H1 (cell line): ENCODE results near the gene SCRN1. TPM values are rescaled to one million over a fixed set of nuclear protein-coding genes. Genes with fewer than 3 reads are reported as not detected.

Experiments
- CTCF ChIA-PET: fragments of 300-600 bp; sonication (Branson Sonifier 250); formaldehyde crosslinking; loops from one replicate; lab custom pipeline; 2021; ENCODE audit not compliant: partially characterized antibody; lab: Charles Lee
- POLR2A ChIA-PET: fragments of 300-600 bp; sonication (Branson Sonifier 250); formaldehyde crosslinking; loops from one replicate; lab custom pipeline; 2021; ENCODE audit warnings: inconsistent platforms; ENCODE audit not compliant: partially characterized antibody; lab: Charles Lee
- DNase-seq, 2 experiments: peaks; one replicate each; pipeline versions ENCODE4 v3.0.0 to v3.0.0-alpha.2; 2010 to 2022; ENCODE audit warnings: low spot score in 2 of 2, low read depth in 1 of 2, mixed read lengths in 1 of 2
- FAIRE-seq: peaks from 2 replicates; lab custom pipeline; 2011; peaks lifted over from hg19 to GRCh38; lab: Jason Lieb, UNC
- H2AFZ ChIP-seq: 2 replicates; pipeline ENCODE4 v1.8.1; 2012; ENCODE audit warnings: low read length, inconsistent platforms
- H2AK5ac ChIP-seq: 2 replicates; pipeline ENCODE4 v1.6.1; 2013; ENCODE audit warnings: low read depth, low read length
- H2BK120ac ChIP-seq: replicated peaks from 2 replicates; pipeline ENCODE3; 2013; ENCODE audit warnings: low read depth, low read length, inconsistent platforms
- H2BK12ac ChIP-seq: 2 replicates; pipeline ENCODE4 v1.6.1; 2013; ENCODE audit warnings: low read depth, low read length
- H2BK15ac ChIP-seq: 2 replicates; pipeline ENCODE4 v1.6.1; 2013; ENCODE audit warnings: low read length
- H2BK20ac ChIP-seq: 2 replicates; pipeline ENCODE4 v1.6.1; 2013; ENCODE audit warnings: low read length
- H2BK5ac ChIP-seq: 2 replicates; pipeline ENCODE4 v1.6.1; 2013; ENCODE audit warnings: low read depth, low read length
- H3K14ac ChIP-seq: 2 replicates; pipeline ENCODE4 v1.6.1; 2013; ENCODE audit warnings: inconsistent platforms; ENCODE audit not compliant: insufficient read length
- H3K18ac ChIP-seq: 2 replicates; pipeline ENCODE4 v1.6.1; 2013; ENCODE audit warnings: low read length; ENCODE audit errors: extremely low read depth
- H3K23ac ChIP-seq: 2 replicates; pipeline ENCODE4 v1.6.1; 2013; ENCODE audit warnings: inconsistent platforms; ENCODE audit not compliant: insufficient read length
- H3K23me2 ChIP-seq: 2 replicates; pipeline ENCODE4 v1.6.1; 2013; ENCODE audit warnings: low read depth, low read length
- H3K27ac ChIP-seq: 2 replicates; pipeline ENCODE4 v1.6.1; 2011; ENCODE audit warnings: low read depth, low read length, inconsistent platforms
- H3K27me3 ChIP-seq, 4 experiments: replicated peaks in 1 of 4; 1 replicate in 1 of 4; 2 replicates in 3 of 4; pipeline versions ENCODE4 v1.6.1 to v1.8.1; 2011 to 2013; ENCODE audit warnings: low read length in 3 of 4, mild to moderate bottlenecking in 3 of 4, inconsistent platforms in 2 of 4, mixed read lengths in 2 of 4, moderate library complexity in 1 of 4; ENCODE audit not compliant: control insufficient read depth in 3 of 4, insufficient read depth in 3 of 4; ENCODE audit errors: extremely low read depth in 1 of 4
- H3K36me3 ChIP-seq, 4 experiments: 2 replicates each; pipeline versions ENCODE4 v1.6.1 to v1.8.1; 2011 to 2013; ENCODE audit warnings: mild to moderate bottlenecking in 4 of 4, low read length in 3 of 4, moderate library complexity in 2 of 4, control low read depth in 1 of 4, inconsistent platforms in 1 of 4; ENCODE audit not compliant: insufficient read depth in 4 of 4, control insufficient read depth in 2 of 4
- H3K4ac ChIP-seq: replicated peaks from 2 replicates; pipeline ENCODE3; 2013; ENCODE audit warnings: low read length, low read depth, mixed read lengths, inconsistent platforms; ENCODE audit not compliant: insufficient read length
- H3K4me1 ChIP-seq, 4 experiments: replicated peaks in 1 of 4; 1 replicate in 1 of 4; 2 replicates in 3 of 4; pipeline versions ENCODE4 v1.6.1 to v1.8.1; 2011 to 2013; ENCODE audit warnings: low read length in 3 of 4, inconsistent platforms in 2 of 4, mixed read lengths in 1 of 4; ENCODE audit not compliant: insufficient read depth in 4 of 4, control insufficient read depth in 3 of 4
- H3K4me2 ChIP-seq, 2 experiments: 2 replicates each; pipeline versions ENCODE4 v1.6.1 to v1.8.1; 2011 to 2013; ENCODE audit warnings: low read depth in 2 of 2, low read length in 2 of 2, control low read depth in 1 of 2, inconsistent platforms in 1 of 2, mild to moderate bottlenecking in 1 of 2; ENCODE audit not compliant: insufficient read depth in 1 of 2
- H3K4me3 ChIP-seq, 4 experiments: fragments of 200-600, 300-600 bp in 1 of 4; sonication (generic), shearing (Covaris generic), sonication (Bioruptor Twin) in 1 of 4; 2 replicates each; pipeline versions ENCODE4 v1.5.1 to v1.8.1; 2011 to 2016; ENCODE audit warnings: low read length in 4 of 4, low read depth in 3 of 4, control low read depth in 2 of 4, inconsistent platforms in 2 of 4, mild to moderate bottlenecking in 2 of 4, mixed read lengths in 1 of 4, moderate library complexity in 1 of 4; ENCODE audit not compliant: insufficient read depth in 2 of 4; ENCODE audit errors: extremely low read depth in 1 of 4
- H3K56ac ChIP-seq: replicated peaks from 2 replicates; pipeline ENCODE3; 2013; ENCODE audit warnings: low read depth, mild to moderate bottlenecking, mixed read lengths, low read length, inconsistent platforms; ENCODE audit not compliant: insufficient read length
- H3K79me1 ChIP-seq: 2 replicates; pipeline ENCODE4 v1.6.1; 2013; ENCODE audit warnings: low read depth, low read length, control low read depth
- H3K79me2 ChIP-seq, 2 experiments: 2 replicates each; pipeline versions ENCODE4 v1.6.1 to v1.8.1; 2012 to 2013; ENCODE audit warnings: low read length in 2 of 2, mild to moderate bottlenecking in 2 of 2, inconsistent platforms in 1 of 2; ENCODE audit not compliant: insufficient read depth in 2 of 2, control insufficient read depth in 1 of 2
- H3K9ac ChIP-seq, 4 experiments: replicated peaks in 1 of 4; 1 replicate in 1 of 4; 2 replicates in 3 of 4; pipeline versions ENCODE4 v1.6.1 to v1.8.1; 2011 to 2013; ENCODE audit warnings: low read depth in 3 of 4, low read length in 3 of 4, control low read depth in 2 of 4, mild to moderate bottlenecking in 2 of 4, moderate library complexity in 2 of 4, inconsistent platforms in 1 of 4; ENCODE audit errors: extremely low read depth in 1 of 4
- H3K9me3 ChIP-seq, 2 experiments: 2 replicates each; pipeline versions ENCODE4 v1.6.1 to v1.8.1; 2012 to 2013; ENCODE audit warnings: mild to moderate bottlenecking in 2 of 2, moderate library complexity in 2 of 2, control low read depth in 1 of 2, inconsistent platforms in 1 of 2, low read depth in 1 of 2, low read length in 1 of 2, mixed read lengths in 1 of 2; ENCODE audit not compliant: insufficient read depth in 2 of 2
- H4K20me1 ChIP-seq, 2 experiments: replicated peaks in 1 of 2; 2 replicates each; pipeline versions ENCODE3 to v1.8.1; 2011 to 2013; ENCODE audit warnings: inconsistent platforms in 2 of 2, low read length in 2 of 2, mild to moderate bottlenecking in 1 of 2; ENCODE audit not compliant: insufficient read depth in 2 of 2, control insufficient read depth in 1 of 2
- H4K5ac ChIP-seq: 2 replicates; pipeline ENCODE4 v1.6.1; 2013; ENCODE audit warnings: low read length, low read depth, mixed read lengths, inconsistent platforms; ENCODE audit not compliant: insufficient read length
- H4K8ac ChIP-seq: 2 replicates; pipeline ENCODE4 v1.8.0; 2013; ENCODE audit warnings: mild to moderate bottlenecking, moderate library complexity, low read length, inconsistent platforms; ENCODE audit not compliant: insufficient read depth; ENCODE audit errors: extremely low read depth
- H4K91ac ChIP-seq: replicated peaks from 2 replicates; pipeline ENCODE3; 2013; ENCODE audit warnings: low read length, mixed read lengths, inconsistent platforms; ENCODE audit not compliant: insufficient read length
- ASH2L ChIP-seq: fragments of 200-600, 300-600 bp; sonication (generic); IDR thresholded peaks from one replicate; pipeline ENCODE4 v1.7.1; 2017; ENCODE audit warnings: low read length
- BCL11A ChIP-seq, 2 experiments: IDR thresholded peaks; one replicate each; pipeline ENCODE4 v1.6.1; 2011; ENCODE audit warnings: low read depth in 2 of 2, low read length in 2 of 2, mild to moderate bottlenecking in 2 of 2
- CHD2 ChIP-seq: IDR thresholded peaks from 2 replicates; pipeline ENCODE4 v1.6.1; 2012; ENCODE audit warnings: low read length, improper control_type of control experiment
- EGR1 ChIP-seq: IDR thresholded peaks from 2 replicates; pipeline ENCODE4 v1.6.1; 2011; ENCODE audit warnings: low read depth, low read length, borderline replicate concordance
- GABPA ChIP-seq: IDR thresholded peaks from 2 replicates; pipeline ENCODE4 v1.6.1; 2011; ENCODE audit warnings: mild to moderate bottlenecking, low read length, moderate library complexity, borderline replicate concordance; ENCODE audit not compliant: insufficient read depth
- JUN ChIP-seq: IDR thresholded peaks from 2 replicates; pipeline ENCODE4 v1.6.1; 2011; ENCODE audit warnings: low read depth, mild to moderate bottlenecking, improper control_type of control experiment, low read length
- POLR2A ChIP-seq, 2 experiments: IDR thresholded peaks; 1 replicate in 1 of 2; 2 replicates in 1 of 2; pipeline ENCODE4 v1.6.1; 2011; ENCODE audit warnings: low read depth in 2 of 2, low read length in 2 of 2, mild to moderate bottlenecking in 2 of 2; ENCODE audit errors: control extremely low read depth in 1 of 2
- SAP30 ChIP-seq: fragments of 300-600 bp; sonication (generic); IDR thresholded peaks from 2 replicates; pipeline ENCODE4 v1.7.1; 2012; ENCODE audit warnings: low read length, moderate library complexity, mild to moderate bottlenecking, inconsistent platforms; ENCODE audit not compliant: insufficient read depth, insufficient replicate concordance
- TAF1 ChIP-seq: IDR thresholded peaks from 2 replicates; pipeline ENCODE4 v1.6.1; 2011; ENCODE audit warnings: mild to moderate bottlenecking, low read depth, low read length
- WGBS, 2 experiments: shearing (Covaris generic) in 1 of 2; methylation state at CpG; one replicate each; pipeline versions ENCODE4 v1.1.6 to v1.1.7; 2013 to 2015; ENCODE audit warnings: low lambda C conversion rate in 2 of 2, mixed read lengths in 2 of 2, inconsistent platforms in 1 of 2, low coverage in 1 of 2, missing lambda C conversion rate in 1 of 2; ENCODE audit not compliant: insufficient replicate concordance in 2 of 2, insufficient coverage in 1 of 2, insufficient read length in 1 of 2; ENCODE audit errors: extremely low coverage in 1 of 2, missing lambda C conversion rate in 1 of 2; 5-methylcytosine and 5-hydroxymethylcytosine counted together
- polyA plus RNA-seq, 7 experiments: library from polyadenylated mRNA; depleted of rRNA in 3 of 7; stranded (reverse) in 5 of 7; unstranded in 2 of 7; fragments of >200 nt in 5 of 7; fragments of 200-250 nt in 2 of 7; gene quantifications; 1 replicate in 5 of 7; 2 replicates in 1 of 7; 4 replicates in 1 of 7; pipeline versions ENCODE4 v1.2.1 to v1.2.3, GENCODE V29; 2011 to 2013; ENCODE audit warnings: missing spikeins in 2 of 7, mixed read lengths in 2 of 7
- total RNA-seq: library from RNA; stranded (reverse); fragmentation: NEBNext Ultra II Directional; extraction: Animal tissue kit (Norgen Biotek cat#: 25700); gene quantifications from 2 replicates; pipeline ENCODE4 v1.2.1, GENCODE V29; 2021

Gene SCRN1
- total and polyA plus RNA-seq, 2 of the 8 experiments (the other 6 are each of a cell fraction or from before 2014, with no cell fraction given): 36.0 to 75.8 TPM

GRCh38 chr7:29993140-29993539, 3.5 kb upstream of the SCRN1 start:
- H3K9ac ChIP-seq: no peak overlapping the region
- peaks cover 0 to 2% (median 0%) of the 10 kb centered on the region in 4 experiments; a peak in 1 of 7 replicates for H3K27me3 ChIP-seq
- H3K79me2 ChIP-seq: peaks cover 0 to 6% of the 10 kb centered on the region in 2 experiments; a peak in 1 of 4 replicates
- no peak overlapping the region for H3K23ac ChIP-seq
- H2BK5ac ChIP-seq: no peak overlapping the region
- no peak overlapping the region for H4K5ac ChIP-seq
- H3K79me1 ChIP-seq: no peaks in the 10 kb centered on the region
- H2BK15ac ChIP-seq: no peak overlapping the region
- no peak overlapping the region for H3K4me2 ChIP-seq
- H4K91ac ChIP-seq: no peak overlapping the region
- H3K4ac ChIP-seq: no peak overlapping the region
- TF ChIP-seq ASH2L (no peak), TAF1 (no peak), EGR1 (no peak), JUN (no peak), CHD2 (no peak), POLR2A (IDR thresholded peaks at IDR 0.05; ENCODE audit: control extremely low read depth in 1 of 2, low read depth in 2 of 2, low read length in 2 of 2) (no peak), GABPA (no peak), BCL11A (IDR thresholded peaks at IDR 0.05; ENCODE audit: low read depth in 2 of 2, low read length in 2 of 2) (no peak), SAP30 (no peak)
- TF ChIP-seq, all 59 proteins: peak for 0
- WGBS, 2 experiments: 85% methylated on average over 4 of the region's 4 CpGs; no CpG with 5 or more reads in 1 of the 2 experiments
- no peak for DNase-seq
- Histone ChIP-seq H2AK5ac (no peak overlapping the region), H3K18ac (no peak overlapping the region), H4K20me1 (no peaks in the 10 kb centered on the region), H2BK12ac (no peak overlapping the region), H3K4me3 (no peak overlapping the region), H2AFZ (no peak overlapping the region), H3K23me2 (peaks cover 4% of the 10 kb centered on the region), H3K9me3 (peaks cover 9% of the 10 kb centered on the region in 2 experiments), H2BK20ac (no peak overlapping the region), H3K4me1 (peaks cover 0 to 6% (median 3%) of the 10 kb centered on the region in 4 experiments; a peak in 5 of 7 replicates), H3K27ac (no peak overlapping the region), H3K36me3 (no peaks in the 10 kb centered on the region), H4K8ac (no peak overlapping the region), H2BK120ac (no peak overlapping the region), H3K56ac (no peak overlapping the region), H3K14ac (no peak overlapping the region)
- ChIA-PET CTCF (interaction anchor here (1.0 to 1.2 kb wide), 3 partner anchors 10 to 69 kb away, joined by 3 to 4 read pairs (median 4); no protein-coding TSS in a partner anchor), POLR2A (interaction anchor here (0.7 kb wide), 1 partner anchor 42 kb away, joined by 3 read pairs; no protein-coding TSS in a partner anchor)
- no peak for FAIRE-seq
